ENCODE data around the gene DCTPP1. TPM values are rescaled to one million over a fixed set of nuclear protein-coding genes. Genes with fewer than 3 reads are reported as not detected.
A peak's percentile ranks its signal among the peaks of the same experiment; 100 is the strongest.

The DCTPP1 gene
- total and polyA plus RNA-seq, 2 donors (not counting 3 experiments of a cell fraction or from before 2014, with no cell fraction given): 68.0 to 88.6 TPM

GRCh38 chr16:30394592-30395154 lies 35.2 kb downstream of the DCTPP1 start:
- no peaks in the 10 kb centered on the region for H3K9me3 ChIP-seq (replicated peaks; ENCODE audit: control insufficient read depth, insufficient read depth, low read length)
- H3K4me3 ChIP-seq (replicated peaks in 1 of 3; ENCODE audit: insufficient read depth in 1 of 3, low read depth in 1 of 3, low read length in 3 of 3): peak overlapping the region; percentile 46 to 85 (median 81)
- peaks cover 0 to 19% of the 10 kb centered on the region in 2 experiments for H3K36me3 ChIP-seq (ENCODE audit: control insufficient read depth in 2 of 2, extremely low read depth in 1 of 2, insufficient read depth in 2 of 2, low read length in 2 of 2)
- no TSS peak for BruUV-seq (replicated peaks)
- intact Hi-C loops (cut with micrococcal nuclease) (loop anchor here (1.0 to 2.0 kb wide), 2 partner anchors 14 to 16 kb away; no protein-coding TSS in a partner anchor), dilution Hi-C loops (cut with MboI; ENCODE audit: extremely low pct_ligation_motif_present, low sequenced_read_pairs) (no loop called here)
- peak; percentile 57 for DNase-seq (ENCODE audit: low read depth, low spot score)
- CTCF ChIA-PET: interaction anchor here (0.9 to 3.3 kb wide), 12 partner anchors 11 to 329 kb away, joined by 3 to 62 read pairs (median 6); partner anchors contain the start of genes ALDOA, CD2BP2, DCTPP1 and TBC1D10B
- peak overlapping the region; percentile 88 for H3K4me2 ChIP-seq (ENCODE audit: insufficient read depth, low read length)
- H3K79me2 ChIP-seq (ENCODE audit: control insufficient read depth, insufficient read depth, low read length): peaks cover 9% of the 10 kb centered on the region
- no peaks in the 10 kb centered on the region for H3K9me1 ChIP-seq (replicated peaks; ENCODE audit: control insufficient read depth, extremely low read depth, insufficient read depth, low read length)
- H2AFZ ChIP-seq (ENCODE audit: low read depth, low read length): peak overlapping the region; percentile 91
- peak; percentile 70 for FAIRE-seq
- POLR2A ChIA-PET: interaction anchor here (0.6 to 2.4 kb wide), 5 partner anchors 8 to 420 kb away, joined by 3 to 8 read pairs (median 5); partner anchors contain the start of gene TBC1D10B
- H3K4me1 ChIP-seq (ENCODE audit: control insufficient read depth, extremely low read depth, insufficient read depth, low read length): peaks cover 18% of the 10 kb centered on the region
- peak overlapping the region; percentile 66 for H3K27ac ChIP-seq (ENCODE audit: insufficient read depth, low read depth, low read length)
- no peak for TF ChIP-seq GATA2 (IDR thresholded peaks at IDR 0.05; ENCODE audit: insufficient read depth, insufficient read length, low read depth, low read length)
- no peaks in the 10 kb centered on the region for H4K20me1 ChIP-seq (replicated peaks; ENCODE audit: control insufficient read depth, extremely low read depth, insufficient read depth, low read length)
- H3K27me3 ChIP-seq (ENCODE audit: control insufficient read depth in 2 of 2, insufficient read depth in 2 of 2, low read length in 2 of 2): no peaks in the 10 kb centered on the region
- peak overlapping the region; percentile 72 for H3K9ac ChIP-seq (replicated peaks; ENCODE audit: extremely low read depth, insufficient read depth, low read length)

- no peak for TF ChIP-seq JUN (IDR thresholded peaks at IDR 0.05; ENCODE audit: borderline replicate concordance, insufficient read depth, insufficient read length, low read depth)
- no peak for TF ChIP-seq FOS (IDR thresholded peaks at IDR 0.05; ENCODE audit: borderline replicate concordance, insufficient read depth, low read length)
- no peak for TF ChIP-seq POLR2A (IDR thresholded peaks at IDR 0.05; ENCODE audit: low read depth, low read length)
- TF ChIP-seq MYC (IDR thresholded peaks at IDR 0.05; ENCODE audit: low read depth, low read length): no peak
- TF ChIP-seq MAX (IDR thresholded peaks at IDR 0.05; ENCODE audit: insufficient read depth, insufficient read length): no peak
- no peak for TF ChIP-seq POLR2AphosphoS5 (IDR thresholded peaks at IDR 0.05; ENCODE audit: insufficient read depth, low read depth, low read length)
- no peak for TF ChIP-seq EZH2 (IDR thresholded peaks at IDR 0.05; ENCODE audit: borderline replicate concordance, low read depth, low read length, severe bottlenecking)
- FAIRE-seq (no peak), DNase-seq (ENCODE audit: low read depth, low spot score) (no peak)
- H3K4me3 ChIP-seq (replicated peaks in 1 of 3; ENCODE audit: insufficient read depth in 1 of 3, low read depth in 1 of 3, low read length in 3 of 3): no peak overlapping the region
- dilution Hi-C loops (cut with MboI; ENCODE audit: extremely low pct_ligation_motif_present, low sequenced_read_pairs) (no loop called here), intact Hi-C loops (cut with micrococcal nuclease) (no loop called here)
- no peaks in the 10 kb centered on the region for H3K9me3 ChIP-seq (replicated peaks; ENCODE audit: control insufficient read depth, insufficient read depth, low read length)
- no TSS peak for BruUV-seq (replicated peaks)
- H3K4me1 ChIP-seq (ENCODE audit: control insufficient read depth, extremely low read depth, insufficient read depth, low read length): peaks cover 5% of the 10 kb centered on the region
- no peak overlapping the region for H2AFZ ChIP-seq (ENCODE audit: low read depth, low read length)
- H3K79me2 ChIP-seq (ENCODE audit: control insufficient read depth, insufficient read depth, low read length): no peaks in the 10 kb centered on the region
- no peaks in the 10 kb centered on the region for H3K27me3 ChIP-seq (ENCODE audit: control insufficient read depth in 2 of 2, insufficient read depth in 2 of 2, low read length in 2 of 2)
- no peak overlapping the region for H3K4me2 ChIP-seq (ENCODE audit: insufficient read depth, low read length)
- H3K9me1 ChIP-seq (replicated peaks; ENCODE audit: control insufficient read depth, extremely low read depth, insufficient read depth, low read length): no peaks in the 10 kb centered on the region
- H4K20me1 ChIP-seq (replicated peaks; ENCODE audit: control insufficient read depth, extremely low read depth, insufficient read depth, low read length): no peaks in the 10 kb centered on the region
- no peak overlapping the region for H3K27ac ChIP-seq (ENCODE audit: insufficient read depth, low read depth, low read length)
- H3K9ac ChIP-seq (replicated peaks; ENCODE audit: extremely low read depth, insufficient read depth, low read length): no peak overlapping the region
- H3K36me3 ChIP-seq (ENCODE audit: control insufficient read depth in 2 of 2, extremely low read depth in 1 of 2, insufficient read depth in 2 of 2, low read length in 2 of 2): no peaks in the 10 kb centered on the region
- POLR2A ChIA-PET: no interaction called here
- CTCF ChIA-PET: interaction anchor here (1.2 to 1.6 kb wide), 2 partner anchors 11 to 13 kb away, joined by 3 to 6 read pairs; partner anchors contain the start of gene ZNF48
Observed at GRCh38 chr16:30383521-30383920, 46.3 kb downstream of the DCTPP1 start.

Measured in endothelial cell of umbilical vein (primary cell).